Activated B cell treated with CpG ODN at 0.5 μM for 24 hours (primary cell): Measurements from ENCODE around the gene ANXA3. TPM values are rescaled to one million over a fixed set of nuclear protein-coding genes. Genes with fewer than 3 reads are reported as not detected.
"Not testable (repeated sequence)": the region's sequence is repeated elsewhere in the genome, so short reads cannot be mapped to it uniquely, and the experiment has no call there.

Experiments used
- ATAC-seq: fragments of 200-7000 bp; cut with Tn5 transposase; one replicate; pipeline ENCODE4 v1.10.0; 2021; ENCODE audit warnings: low read depth, mild to moderate bottlenecking, moderate library complexity
- CTCF ChIA-PET: fragments of 350-600 bp; sonication (Branson Sonifier 250); formaldehyde crosslinking; loops from one replicate; lab custom pipeline; 2021; ENCODE audit warnings: antibody characterized with exemption; lab: Charles Lee
- POLR2A ChIA-PET: fragments of 350-600 bp; sonication (Branson Sonifier 250); formaldehyde crosslinking; loops from one replicate; lab custom pipeline; 2021; ENCODE audit warnings: antibody characterized with exemption; lab: Charles Lee
- DNase-seq: peaks from one replicate; pipeline ENCODE4 v3.0.0; 2022
- H3K27ac Mint-ChIP-seq: one replicate; pipeline ENCODE4 v1.8.0; 2020; ENCODE audit warnings: mixed read lengths
- H3K27me3 Mint-ChIP-seq: one replicate; pipeline ENCODE4 v1.8.0; 2021; ENCODE audit warnings: mixed read lengths
- H3K36me3 Mint-ChIP-seq: one replicate; pipeline ENCODE4 v1.8.0; 2021; ENCODE audit warnings: low read depth, mixed read lengths
- H3K4me1 Mint-ChIP-seq: one replicate; pipeline ENCODE4 v1.8.0; 2021; ENCODE audit warnings: mixed read lengths
- H3K4me3 Mint-ChIP-seq: one replicate; pipeline ENCODE4 v1.8.0; 2020; ENCODE audit warnings: mild to moderate bottlenecking, mixed read lengths
- H3K9me3 Mint-ChIP-seq: one replicate; pipeline ENCODE4 v1.8.0; 2020; ENCODE audit warnings: mixed read lengths
- intact Hi-C: fragments of 100-400 bp; cut with micrococcal nuclease; formaldehyde crosslinking; loops from one replicate; pipeline ENCODE4 v1.15.1; 2024
- total RNA-seq: library from RNA; stranded (reverse); gene quantifications from 2 replicates; pipeline ENCODE4 v1.2.3, GENCODE V29; 2022
- TF ChIP-seq, protein P1 (sequence below): fragments of 200-600 bp; IDR thresholded peaks from one replicate; pipeline ENCODE4 v1.8.0; 2022; ENCODE audit warnings: antibody characterized with exemption, mild to moderate bottlenecking

The ANXA3 gene, protein sequence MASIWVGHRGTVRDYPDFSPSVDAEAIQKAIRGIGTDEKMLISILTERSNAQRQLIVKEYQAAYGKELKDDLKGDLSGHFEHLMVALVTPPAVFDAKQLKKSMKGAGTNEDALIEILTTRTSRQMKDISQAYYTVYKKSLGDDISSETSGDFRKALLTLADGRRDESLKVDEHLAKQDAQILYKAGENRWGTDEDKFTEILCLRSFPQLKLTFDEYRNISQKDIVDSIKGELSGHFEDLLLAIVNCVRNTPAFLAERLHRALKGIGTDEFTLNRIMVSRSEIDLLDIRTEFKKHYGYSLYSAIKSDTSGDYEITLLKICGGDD
- total RNA-seq, result 0.64 and 0.67 TPM in 2 replicates

GRCh38 chr4:78551420-78552351 lies at the start of gene ANXA3:
TSS of gene ANXA3 (plus strand) at chr4:78551770. CDS start at chr4:78554474, 2,704 bp downstream.
- intact Hi-C loops, result no loop called here
- ATAC-seq (peak; percentile 49), DNase-seq (peak; percentile 40)
- Mint-ChIP-seq H3K4me1 (peaks cover 16% of the 10 kb centered on the region), H3K36me3 (no peaks in the 10 kb centered on the region), H3K27me3 (peaks cover 22% of the 10 kb centered on the region), H3K27ac (no peak within 1 kb of the TSS), H3K4me3 (peak within 1 kb of the TSS; percentile 82), H3K9me3 (no peaks in the 10 kb centered on the region)
- POLR2A ChIA-PET, result no interaction called here
- TF ChIP-seq, protein P1, sequence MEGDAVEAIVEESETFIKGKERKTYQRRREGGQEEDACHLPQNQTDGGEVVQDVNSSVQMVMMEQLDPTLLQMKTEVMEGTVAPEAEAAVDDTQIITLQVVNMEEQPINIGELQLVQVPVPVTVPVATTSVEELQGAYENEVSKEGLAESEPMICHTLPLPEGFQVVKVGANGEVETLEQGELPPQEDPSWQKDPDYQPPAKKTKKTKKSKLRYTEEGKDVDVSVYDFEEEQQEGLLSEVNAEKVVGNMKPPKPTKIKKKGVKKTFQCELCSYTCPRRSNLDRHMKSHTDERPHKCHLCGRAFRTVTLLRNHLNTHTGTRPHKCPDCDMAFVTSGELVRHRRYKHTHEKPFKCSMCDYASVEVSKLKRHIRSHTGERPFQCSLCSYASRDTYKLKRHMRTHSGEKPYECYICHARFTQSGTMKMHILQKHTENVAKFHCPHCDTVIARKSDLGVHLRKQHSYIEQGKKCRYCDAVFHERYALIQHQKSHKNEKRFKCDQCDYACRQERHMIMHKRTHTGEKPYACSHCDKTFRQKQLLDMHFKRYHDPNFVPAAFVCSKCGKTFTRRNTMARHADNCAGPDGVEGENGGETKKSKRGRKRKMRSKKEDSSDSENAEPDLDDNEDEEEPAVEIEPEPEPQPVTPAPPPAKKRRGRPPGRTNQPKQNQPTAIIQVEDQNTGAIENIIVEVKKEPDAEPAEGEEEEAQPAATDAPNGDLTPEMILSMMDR, result no peak
- CTCF ChIA-PET, result no interaction called here

DNA sequence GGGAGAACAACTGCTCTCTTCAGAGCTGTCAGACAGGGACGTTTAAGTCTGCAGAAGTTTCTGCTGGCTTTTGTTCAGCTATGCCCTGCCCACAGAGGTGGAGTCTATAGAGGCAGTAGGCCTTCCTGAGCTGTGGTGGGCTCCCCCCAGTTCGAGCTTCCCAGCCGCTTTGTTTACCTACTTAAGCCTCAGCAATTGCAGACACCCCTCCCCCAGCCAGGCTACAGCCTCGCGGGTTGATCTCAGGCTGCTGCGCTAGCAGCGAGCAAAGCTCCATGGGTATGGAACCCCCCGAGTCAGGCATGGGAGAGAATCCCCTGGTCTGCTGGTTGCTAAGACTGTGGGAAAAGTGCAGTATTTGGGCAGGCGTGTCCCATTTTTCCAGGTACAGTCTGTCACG lies 45.3 kb upstream of the ANXA3 start:
- H3K27me3 Mint-ChIP-seq, intact Hi-C loops, DNase-seq, H3K4me3 Mint-ChIP-seq, ATAC-seq, H3K36me3 Mint-ChIP-seq, H3K9me3 Mint-ChIP-seq, H3K27ac Mint-ChIP-seq, H3K4me1 Mint-ChIP-seq, POLR2A ChIA-PET, CTCF ChIA-PET: not testable (repeated sequence)

- ChIA-PET CTCF (no interaction called here), POLR2A (no interaction called here)
- Mint-ChIP-seq H3K27me3 (peaks cover 9% of the 10 kb centered on the region), H3K36me3 (no peaks in the 10 kb centered on the region), H3K9me3 (no peaks in the 10 kb centered on the region), H3K4me1 (no peaks in the 10 kb centered on the region), H3K4me3 (no peak overlapping the region), H3K27ac (no peak overlapping the region)
- ATAC-seq (no peak), DNase-seq (no peak)
- TF ChIP-seq, protein P1, result no peak
- intact Hi-C loops, result no loop called here
Measured at GRCh38 chr4:78509043-78509442, 42.5 kb upstream of the ANXA3 start.

- CTCF ChIA-PET, result no interaction called here
- intact Hi-C loops, result no loop called here
Measured at GRCh38 chr4:78510108-78510507, 41.5 kb upstream of the ANXA3 start.

GRCh38 chr4:78510681-78511080 lies 40.9 kb upstream of the ANXA3 start:
- Mint-ChIP-seq H3K4me1 (no peaks in the 10 kb centered on the region), H3K27me3 (peaks cover 9% of the 10 kb centered on the region), H3K4me3 (no peak overlapping the region), H3K9me3 (peaks cover 4% of the 10 kb centered on the region), H3K36me3 (no peaks in the 10 kb centered on the region), H3K27ac (no peak overlapping the region)
- TF ChIP-seq, protein P1, result no peak
- no peak for ATAC-seq
- intact Hi-C loops, result no loop called here
- DNase-seq, result no peak
- CTCF ChIA-PET, result no interaction called here
- POLR2A ChIA-PET, result no interaction called here

More at GRCh38 chr4:78510108-78510507, 41.5 kb upstream of the ANXA3 start:
- POLR2A ChIA-PET, result no interaction called here
- no peaks in the 10 kb centered on the region for H3K36me3 Mint-ChIP-seq
- ATAC-seq, result no peak
- no peak overlapping the region for H3K27ac Mint-ChIP-seq
- H3K27me3 Mint-ChIP-seq, result peaks cover 9% of the 10 kb centered on the region
- no peak for DNase-seq
- TF ChIP-seq, protein P1, result no peak
- no peaks in the 10 kb centered on the region for H3K4me1 Mint-ChIP-seq
- H3K9me3 Mint-ChIP-seq, result no peaks in the 10 kb centered on the region
- H3K4me3 Mint-ChIP-seq, result no peak overlapping the region
